ENCODE measurements around the gene MACROD1.
"Not testable (repeated sequence)": the region's sequence is repeated elsewhere in the genome, so short reads cannot be mapped to it uniquely, and the experiment has no call there.

Gene MACROD1

DNA sequence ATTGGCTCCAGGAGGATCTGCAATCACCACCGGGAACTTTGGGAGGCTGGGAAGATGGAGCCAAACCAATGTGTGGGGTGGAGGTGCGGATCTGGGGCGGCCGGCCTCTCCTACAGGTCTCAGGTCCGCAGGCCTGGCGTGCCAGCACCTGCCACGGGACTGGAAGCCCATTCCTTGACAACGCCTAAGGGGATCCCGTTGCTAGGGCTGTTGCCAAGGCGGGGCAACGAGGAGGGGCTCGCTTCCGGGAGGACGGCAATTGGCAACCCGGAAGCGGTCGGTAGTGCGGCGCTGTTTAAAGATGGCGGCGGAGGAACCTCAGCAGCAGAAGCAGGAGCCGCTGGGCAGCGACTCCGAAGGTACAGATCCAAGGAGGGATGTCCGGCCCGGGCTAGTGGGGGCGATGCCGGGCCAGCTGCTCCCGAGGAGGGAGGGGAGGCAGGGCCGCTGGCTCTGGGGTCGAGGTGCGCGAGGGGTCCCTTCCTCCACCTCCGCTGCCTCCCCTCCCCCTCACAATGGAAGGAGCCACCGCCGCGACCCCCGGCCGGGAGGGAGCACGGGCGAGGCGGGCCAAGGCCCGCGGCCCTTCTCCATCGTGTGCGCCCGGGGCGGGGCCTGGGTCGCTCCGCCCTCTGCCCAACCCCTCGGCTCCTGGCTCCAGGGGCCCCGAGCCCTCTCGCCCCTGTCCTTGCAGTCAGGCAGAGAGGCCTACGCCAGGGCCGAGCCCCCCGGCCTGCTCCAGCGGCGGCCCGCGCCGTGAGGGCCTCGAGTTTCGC is 179.6 kb downstream of the MACROD1 start, which contains the start of gene OTUB1:
Gene OTUB1, plus strand, starts transcription at position 283 of the 776 bp plus-strand sequence. Its CDS starts 19 bp downstream, at position 302.
- peak; percentile 93 for DNase-seq

DNA sequence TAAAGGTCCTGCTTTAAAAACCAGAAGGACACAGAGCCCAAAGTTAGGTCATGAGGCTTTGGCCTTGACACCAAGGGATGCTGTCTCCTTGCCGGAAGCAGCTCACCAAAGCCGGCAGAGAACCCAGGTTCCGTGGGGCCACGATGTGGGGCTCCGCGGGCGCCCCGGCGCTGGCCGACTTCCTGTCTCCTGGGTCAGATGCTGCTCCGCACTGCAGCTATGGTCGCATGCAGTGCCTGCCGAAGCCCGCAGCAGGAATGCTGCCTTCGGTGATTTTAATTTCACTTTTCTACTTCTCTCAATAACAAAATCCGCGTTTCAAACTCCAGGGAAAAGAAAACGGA is 180.1 kb downstream of the MACROD1 start:
- no peak for DNase-seq

DNA sequence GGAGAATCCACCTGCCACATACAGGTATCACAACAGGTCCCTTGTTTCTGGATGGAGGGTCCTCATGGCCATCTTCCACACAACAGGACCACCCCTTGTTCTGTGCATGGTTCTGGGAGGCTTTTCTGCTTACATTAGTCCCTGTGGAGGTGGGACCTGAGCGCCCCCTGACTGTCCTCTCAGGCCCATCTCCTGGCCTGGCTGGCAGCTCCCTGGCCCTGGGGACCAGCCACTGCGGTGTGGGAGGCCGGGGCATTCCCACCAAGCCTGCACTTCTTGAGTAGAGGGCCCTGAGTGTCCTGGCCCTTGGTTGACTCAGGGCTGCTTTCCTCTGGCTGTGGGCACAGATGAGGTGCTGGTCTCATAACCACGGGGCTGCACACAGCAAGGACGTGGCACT is 186.5 kb downstream of the MACROD1 start:
- DNase-seq: no peak

DNA sequence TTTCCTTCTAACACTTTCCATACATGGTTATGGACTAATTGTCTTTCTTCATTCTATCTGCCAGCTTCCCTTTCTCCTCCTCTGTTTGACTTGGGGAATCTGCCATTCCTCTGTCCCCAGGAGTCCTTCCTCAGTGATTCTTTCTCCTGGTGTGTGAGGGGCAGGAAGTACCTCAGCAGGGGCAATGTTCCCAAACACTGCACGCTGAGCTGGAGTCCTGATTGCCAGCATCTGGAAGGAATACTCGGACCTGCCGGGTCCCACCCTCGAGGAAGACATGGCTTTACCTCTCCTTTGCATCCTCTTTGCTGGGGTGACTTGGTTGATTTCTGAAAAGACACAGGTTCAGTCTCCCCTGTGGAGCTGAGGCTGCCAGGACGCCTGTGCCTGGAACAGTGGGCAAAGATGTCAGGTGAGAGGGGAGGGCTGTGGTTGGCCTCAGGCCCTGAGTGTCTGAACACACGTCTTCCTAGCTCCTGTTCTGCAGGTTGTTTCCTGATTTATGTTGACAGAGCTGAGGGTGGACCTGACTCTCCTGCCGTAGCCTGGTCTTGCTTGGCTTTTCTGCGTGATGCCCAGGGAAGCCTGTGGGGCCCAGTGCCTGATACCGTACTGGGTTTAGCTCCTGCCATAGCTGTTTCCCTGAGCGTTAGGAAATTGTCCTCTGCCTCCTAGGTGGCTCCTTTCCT is 187.2 kb downstream of the MACROD1 start:
- no peak for DNase-seq

DNA sequence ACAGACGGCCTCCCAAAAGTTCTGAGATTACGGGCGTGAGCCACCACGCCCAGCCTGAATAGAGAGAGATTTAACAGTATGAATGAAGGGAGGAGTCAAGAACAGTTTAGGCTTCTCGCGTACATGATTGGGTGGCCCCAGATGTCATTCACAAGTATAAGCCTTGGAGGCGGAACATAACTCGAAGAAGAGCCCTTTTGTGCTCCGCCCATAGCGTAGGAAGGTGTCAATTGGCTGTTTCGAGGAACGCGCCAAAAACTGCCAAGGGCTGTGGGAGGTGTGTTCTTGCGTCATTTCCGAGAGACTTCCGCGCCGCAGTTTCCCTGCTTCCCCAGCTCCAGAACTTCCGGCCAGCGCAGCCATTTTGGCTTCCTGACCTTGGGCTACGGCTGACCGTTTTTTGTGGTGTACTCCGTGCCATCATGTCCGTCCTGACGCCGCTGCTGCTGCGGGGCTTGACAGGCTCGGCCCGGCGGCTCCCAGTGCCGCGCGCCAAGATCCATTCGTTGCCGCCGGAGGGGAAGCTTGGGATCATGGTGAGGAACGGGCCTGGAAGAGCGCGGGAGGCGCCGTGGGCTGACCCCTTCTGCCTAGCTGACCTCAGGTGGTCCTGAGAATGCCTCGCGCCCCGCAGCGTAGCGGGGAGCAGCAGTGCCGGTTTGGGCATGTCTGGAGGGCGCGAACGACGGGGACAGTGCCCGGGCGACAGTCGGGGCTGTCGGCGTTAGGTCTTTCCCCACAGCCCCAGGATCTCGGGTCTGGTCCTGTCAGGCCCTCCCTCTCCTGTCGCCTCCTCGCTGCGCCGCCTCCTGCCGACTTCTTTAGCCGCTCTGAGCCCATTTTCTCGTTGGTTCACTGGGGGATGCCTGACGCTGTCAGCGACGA is 191.4 kb downstream of the MACROD1 start, which contains the start of gene COX8A:
Gene COX8A, plus strand, starts transcription at position 362 of the 885 bp plus-strand sequence. Its CDS starts 61 bp downstream, at position 423.
- peak; percentile 100 for DNase-seq

DNA sequence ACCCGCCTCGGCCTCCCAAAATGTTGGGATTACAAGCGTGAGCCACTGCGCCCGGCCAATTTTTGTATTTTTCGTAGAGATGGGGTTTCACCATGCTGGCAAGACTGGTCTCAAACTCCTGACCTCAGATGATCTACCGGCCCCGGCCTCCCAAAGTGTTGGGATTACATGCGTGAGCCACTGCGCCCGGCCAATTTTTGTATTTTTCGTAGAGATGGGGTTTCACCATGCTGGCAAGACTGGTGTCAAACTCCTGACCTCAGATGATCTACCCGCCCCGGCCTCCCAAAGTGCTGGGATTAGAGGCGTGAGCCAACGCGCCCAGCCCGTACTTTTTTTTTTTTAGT is 192.0 kb downstream of the MACROD1 start:
- not testable (repeated sequence) for DNase-seq

DNA sequence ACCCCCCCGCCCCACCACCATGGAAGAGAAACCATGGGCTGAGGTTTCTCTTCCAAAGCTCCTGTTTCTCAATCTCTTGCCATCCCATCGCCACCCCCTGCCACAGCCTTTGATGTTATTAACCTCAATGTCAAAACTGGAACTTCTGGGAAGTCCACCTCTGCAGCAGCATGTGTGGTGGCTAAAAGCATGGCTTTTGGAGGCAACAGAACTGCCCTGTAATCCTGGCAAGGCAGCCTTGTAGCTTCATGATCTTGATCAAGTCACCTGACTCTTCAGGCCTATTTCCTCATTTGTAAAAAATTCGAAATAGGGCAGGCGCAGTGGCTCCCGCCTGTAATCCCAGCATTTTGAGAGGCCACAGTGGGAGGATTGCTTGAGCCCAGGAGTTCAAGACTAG is 195.0 kb downstream of the MACROD1 start:
- DNase-seq: no peak

DNA sequence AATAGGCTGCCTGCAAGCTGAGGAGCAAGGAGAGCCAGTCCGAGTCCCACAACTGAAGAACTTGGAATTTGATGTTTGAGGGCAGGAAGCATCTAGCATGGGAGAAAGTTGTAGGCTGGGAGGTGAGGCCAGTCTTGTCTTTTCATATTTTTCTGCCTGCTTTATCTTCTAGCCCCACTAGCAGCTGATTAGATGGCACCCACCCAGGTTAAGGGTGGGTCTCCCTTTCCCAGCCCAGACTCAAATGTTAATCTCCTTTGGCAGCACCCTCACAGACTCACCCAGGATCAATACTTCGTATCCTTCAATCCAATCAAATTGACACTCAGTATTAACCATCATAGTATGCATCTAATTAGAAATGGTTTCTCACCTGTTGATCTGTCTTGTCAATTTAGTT is 196.5 kb downstream of the MACROD1 start:
- DNase-seq: no peak

DNA sequence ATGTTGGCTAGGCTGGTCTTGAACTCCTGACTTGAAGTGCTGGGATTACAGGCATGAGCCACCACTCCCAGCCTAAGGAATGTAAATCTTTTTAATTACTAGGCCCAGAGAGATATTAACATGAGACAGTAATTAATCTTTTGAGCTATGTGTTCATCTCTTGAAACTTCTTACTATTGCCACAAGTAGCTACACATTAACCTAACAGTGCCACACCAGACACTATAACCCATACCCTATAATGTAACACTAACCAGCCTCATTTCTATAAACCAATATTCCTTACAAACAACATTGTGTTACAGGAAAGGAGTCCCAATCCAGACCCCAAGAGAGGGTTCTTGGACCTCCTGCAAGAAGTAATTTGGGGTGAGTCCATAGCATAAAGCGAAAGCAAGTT is 199.5 kb downstream of the MACROD1 start:
- no peak for DNase-seq

DNA sequence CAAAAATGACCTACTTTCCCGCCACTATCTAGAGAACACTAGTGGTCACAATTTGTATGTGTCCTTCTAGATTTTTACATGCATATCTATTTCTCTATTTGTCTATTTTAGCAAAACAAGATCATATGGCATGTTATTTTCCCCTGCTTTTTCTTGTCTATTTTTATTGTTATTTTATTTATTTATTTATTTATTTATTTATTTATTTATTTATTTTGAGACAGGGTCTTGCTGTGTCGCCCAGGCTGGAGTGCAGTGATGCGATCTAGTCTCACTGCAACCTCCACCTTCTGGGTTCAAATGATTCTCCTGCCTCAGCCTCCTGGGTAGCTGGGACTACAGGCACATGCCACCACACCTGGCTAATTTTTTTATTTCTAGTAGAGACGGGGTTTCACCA is 202.0 kb downstream of the MACROD1 start:
- not testable (repeated sequence) for DNase-seq

DNA sequence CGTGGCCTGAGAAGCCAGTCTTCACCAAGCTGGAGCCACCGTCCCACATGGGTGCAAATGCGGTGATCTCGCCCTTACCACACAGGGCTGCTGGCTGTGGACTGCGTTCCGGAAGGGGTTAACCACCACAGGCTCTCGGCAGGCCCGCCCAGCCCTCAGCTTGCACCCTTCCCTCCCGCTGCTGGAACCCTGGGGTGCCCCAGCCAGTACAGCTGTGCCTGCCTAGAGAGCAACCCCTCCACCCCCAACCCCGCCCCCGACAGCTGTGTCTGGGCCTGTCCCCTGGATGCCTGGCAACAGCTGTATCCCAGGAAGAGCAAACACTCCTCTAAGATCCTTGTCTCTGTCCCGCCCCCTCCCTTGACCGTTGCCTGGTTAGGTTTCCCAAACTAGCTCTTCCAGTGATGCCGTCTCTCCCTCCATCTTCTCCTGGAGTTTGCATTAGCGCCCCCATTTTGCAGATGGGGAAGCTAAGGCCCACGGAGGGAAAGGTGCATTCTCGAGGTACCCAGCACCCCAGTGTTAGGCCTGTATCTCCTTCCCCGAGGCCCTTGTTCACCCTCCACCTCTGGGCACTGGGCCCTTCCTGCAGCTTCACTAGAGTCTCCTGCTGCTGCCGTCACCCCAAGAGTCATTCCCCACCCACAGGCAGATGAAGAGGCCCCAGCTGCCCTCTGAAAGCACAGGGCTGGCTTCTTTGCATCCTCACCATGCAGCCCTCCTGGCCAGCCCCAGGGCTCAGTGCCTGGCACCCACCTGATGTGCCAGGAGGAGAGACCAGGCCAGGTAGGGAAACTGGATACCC is 204.1 kb downstream of the MACROD1 start:
- peak; percentile 22 for DNase-seq

DNA sequence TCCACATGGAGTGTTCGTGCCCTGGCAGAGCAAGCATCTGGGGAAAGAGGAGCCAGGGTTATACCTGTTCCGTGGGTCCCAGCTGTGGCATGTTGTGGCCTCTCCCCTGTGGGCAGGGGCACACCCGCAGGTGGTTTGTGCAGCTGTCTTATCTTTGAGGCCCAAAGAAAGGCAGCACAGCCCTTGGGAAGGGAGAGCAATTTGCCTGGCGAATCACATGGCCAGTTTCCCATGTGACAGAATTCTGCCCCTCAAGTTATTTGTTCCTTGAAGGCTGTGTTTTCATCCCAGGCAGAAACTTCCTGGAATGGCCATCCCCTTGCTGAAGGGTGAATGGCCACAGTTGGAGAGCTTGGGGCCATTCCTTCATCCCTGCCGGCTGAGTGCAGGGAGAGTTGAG is 207.9 kb downstream of the MACROD1 start:
- DNase-seq: no peak

DNA sequence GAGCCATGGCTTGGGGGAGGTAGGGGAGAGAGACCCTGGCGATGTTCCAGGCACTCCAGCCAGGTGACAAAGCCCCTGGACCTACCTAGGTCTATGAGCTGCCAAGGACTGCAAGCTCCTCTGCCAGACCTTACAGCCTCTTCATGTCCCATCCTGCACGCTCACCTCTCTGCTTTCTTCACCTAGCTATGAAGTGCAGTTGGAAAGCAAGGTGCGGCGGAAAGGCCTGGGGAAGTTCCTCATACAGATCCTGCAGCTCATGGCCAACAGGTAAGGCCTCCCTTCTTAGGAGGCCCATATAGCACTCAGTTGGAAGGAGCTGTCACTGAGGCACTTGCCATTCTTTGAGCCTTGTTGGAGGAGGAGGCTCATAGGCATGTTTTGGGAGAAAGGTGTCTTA is 213.3 kb downstream of the MACROD1 start:
- no peak for DNase-seq

DNA sequence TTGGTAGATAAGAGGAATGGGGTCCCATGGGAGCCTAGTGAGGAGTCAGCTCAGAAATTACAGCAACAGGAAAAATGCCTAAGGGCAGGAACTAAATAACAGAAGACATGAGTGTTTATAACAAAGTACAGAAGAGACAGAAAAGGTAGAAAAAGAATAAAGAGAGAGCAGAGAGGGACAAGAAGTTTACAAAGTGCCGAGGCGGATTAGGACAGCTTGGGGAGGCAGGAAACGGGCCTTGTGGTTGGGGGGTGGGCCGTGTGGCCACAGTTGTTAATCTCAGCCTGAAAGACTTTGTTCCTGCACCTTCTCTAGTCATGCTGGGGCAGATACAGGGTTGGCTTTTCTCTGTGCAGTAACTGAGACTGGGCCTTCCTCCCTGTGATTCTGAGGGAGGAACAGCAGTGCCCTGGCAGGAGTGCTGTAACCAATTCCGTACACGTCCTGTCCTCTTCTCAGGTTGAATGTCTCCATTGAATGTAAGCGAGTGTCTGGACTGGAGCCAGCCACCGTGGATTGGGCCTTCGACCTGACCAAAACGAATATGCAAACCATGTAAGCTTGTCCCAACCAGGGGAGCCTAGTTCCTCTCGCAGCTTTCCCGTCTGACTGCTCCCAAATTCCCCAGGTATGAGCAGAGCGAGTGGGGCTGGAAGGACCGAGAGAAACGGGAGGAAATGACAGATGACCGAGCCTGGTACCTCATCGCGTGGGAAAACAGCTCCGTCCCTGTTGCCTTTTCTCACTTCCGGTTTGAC is 214.0 kb downstream of the MACROD1 start:
- no peak for DNase-seq

All from NCI-H1092 treated with DMSO at 0.1 percent for 48 hours (cell line).